SK-N-SH treated with all-trans-retinoic acid at 6 μM for 48 hours (cell line): ENCODE results near the gene SLC19A3.
"Not testable (repeated sequence)": the region's sequence is repeated elsewhere in the genome, so short reads cannot be mapped to it uniquely, and the experiment has no call there.

ENCODE experiments used
- ATAC-seq: fragments of 200-7000 bp; cut with Tn5 transposase; 3 replicates; pipeline ENCODE4 v1.9.1; 2020; ENCODE audit warnings: mild to moderate bottlenecking, moderate library complexity
- ARNTL ChIP-seq: fragments of 450-650 bp; formaldehyde crosslinking; IDR thresholded peaks from 2 replicates; pipeline ENCODE4 v1.5.0; 2020; ENCODE audit warnings: low read depth, mild to moderate bottlenecking, moderate library complexity, borderline replicate concordance
- BACH2 ChIP-seq: fragments of 250-450 bp; sonication (Bioruptor Pico); IDR thresholded peaks from 2 replicates; pipeline ENCODE4 v1.9.0; 2021; ENCODE audit warnings: mild to moderate bottlenecking, borderline replicate concordance
- CSDC2 ChIP-seq: fragments of 250-450 bp; sonication (Bioruptor Pico); IDR thresholded peaks from 2 replicates; pipeline ENCODE4 v1.5.0; 2020; ENCODE audit warnings: mild to moderate bottlenecking, moderate library complexity
- ESRRG ChIP-seq: fragments of 250-450 bp; sonication (Bioruptor Pico); IDR thresholded peaks from 2 replicates; pipeline ENCODE4 v1.6.1; 2021; ENCODE audit warnings: mild to moderate bottlenecking
- ISL1 ChIP-seq: fragments of 250-450 bp; sonication (Bioruptor Pico); IDR thresholded peaks from 2 replicates; pipeline ENCODE4 v2.1.2; 2022; ENCODE audit warnings: mild to moderate bottlenecking, moderate library complexity
- OSR1 ChIP-seq: fragments of 250-450 bp; sonication (Bioruptor Pico); IDR thresholded peaks from 2 replicates; pipeline ENCODE4 v1.8.0; 2022; ENCODE audit warnings: moderate library complexity, mild to moderate bottlenecking, inconsistent platforms
- PPARA ChIP-seq: fragments of 250-450 bp; sonication (Bioruptor Pico); IDR thresholded peaks from 2 replicates; pipeline ENCODE4 v1.5.0; 2020; ENCODE audit warnings: mild to moderate bottlenecking, borderline replicate concordance
- SNAI2 ChIP-seq: fragments of 250-450 bp; sonication (Bioruptor Pico); IDR thresholded peaks from 2 replicates; pipeline ENCODE4 v1.5.0; 2020; ENCODE audit warnings: mild to moderate bottlenecking, moderate library complexity
- TOX ChIP-seq: fragments of 250-450 bp; sonication (Bioruptor Pico); IDR thresholded peaks from 2 replicates; pipeline ENCODE4 v1.8.0; 2021; ENCODE audit warnings: mild to moderate bottlenecking, moderate library complexity, borderline replicate concordance
- ZC3H10 ChIP-seq: fragments of 250-450 bp; sonication (Bioruptor Pico); IDR thresholded peaks from 2 replicates; pipeline ENCODE4 v1.5.1; 2021; ENCODE audit warnings: mild to moderate bottlenecking, moderate library complexity
- ZFP3 ChIP-seq: fragments of 250-450 bp; sonication (Bioruptor Pico); IDR thresholded peaks from 2 replicates; pipeline ENCODE4 v1.5.0; 2020; ENCODE audit warnings: mild to moderate bottlenecking, moderate library complexity
- ZFP30 ChIP-seq: fragments of 450-650 bp; formaldehyde crosslinking; IDR thresholded peaks from 2 replicates; pipeline ENCODE4 v1.5.0; 2022; ENCODE audit warnings: mild to moderate bottlenecking, moderate library complexity
- ZNF70 ChIP-seq: fragments of 450-650 bp; formaldehyde crosslinking; IDR thresholded peaks from 2 replicates; pipeline ENCODE4 v1.5.0; 2020; ENCODE audit warnings: mild to moderate bottlenecking, moderate library complexity
- ZNF8 ChIP-seq: fragments of 450-650 bp; formaldehyde crosslinking; IDR thresholded peaks from 2 replicates; pipeline ENCODE4 v1.5.0; 2020; ENCODE audit warnings: mild to moderate bottlenecking, moderate library complexity
- TF ChIP-seq, protein P1 (sequence below): fragments of 250-450 bp; sonication (Bioruptor Pico); IDR thresholded peaks from 2 replicates; pipeline ENCODE4 v1.8.0; 2021; ENCODE audit warnings: low read depth, mild to moderate bottlenecking, moderate library complexity, borderline replicate concordance
- TF ChIP-seq, protein P2 (sequence below): fragments of 250-450 bp; sonication (Bioruptor Pico); IDR thresholded peaks from 2 replicates; pipeline ENCODE4 v1.5.1; 2021; ENCODE audit warnings: mild to moderate bottlenecking, moderate library complexity
- TF ChIP-seq, protein P3 (sequence below): fragments of 250-450 bp; sonication (Bioruptor Pico); IDR thresholded peaks from 2 replicates; pipeline ENCODE4 v1.5.0; 2020; ENCODE audit warnings: mild to moderate bottlenecking, moderate library complexity
- TF ChIP-seq, protein P4 (sequence below): fragments of 250-450 bp; sonication (Bioruptor Pico); IDR thresholded peaks from 2 replicates; pipeline ENCODE4 v1.5.1; 2020; ENCODE audit warnings: low read depth, mild to moderate bottlenecking, moderate library complexity

SLC19A3 gene

DNA sequence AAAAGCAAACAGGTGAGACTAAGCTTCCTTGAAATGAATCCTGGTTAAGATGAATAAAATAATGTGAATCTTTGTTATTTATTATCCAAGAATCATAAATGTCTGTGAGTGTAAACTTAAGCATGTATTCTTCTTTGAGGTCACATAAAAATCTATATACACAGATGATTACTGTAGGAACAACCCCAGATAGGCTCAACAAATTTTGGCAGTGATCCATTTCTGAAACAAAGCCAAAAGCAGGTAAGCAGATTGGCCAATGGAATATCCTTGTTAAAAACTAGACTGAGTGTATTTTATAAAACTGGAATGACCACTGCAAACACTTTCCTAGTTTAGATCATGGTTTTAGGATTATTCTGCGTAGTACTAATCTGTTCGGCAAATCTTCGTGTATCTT is 39.9 kb downstream of the SLC19A3 start (continued):
- TF ChIP-seq, protein P1, sequence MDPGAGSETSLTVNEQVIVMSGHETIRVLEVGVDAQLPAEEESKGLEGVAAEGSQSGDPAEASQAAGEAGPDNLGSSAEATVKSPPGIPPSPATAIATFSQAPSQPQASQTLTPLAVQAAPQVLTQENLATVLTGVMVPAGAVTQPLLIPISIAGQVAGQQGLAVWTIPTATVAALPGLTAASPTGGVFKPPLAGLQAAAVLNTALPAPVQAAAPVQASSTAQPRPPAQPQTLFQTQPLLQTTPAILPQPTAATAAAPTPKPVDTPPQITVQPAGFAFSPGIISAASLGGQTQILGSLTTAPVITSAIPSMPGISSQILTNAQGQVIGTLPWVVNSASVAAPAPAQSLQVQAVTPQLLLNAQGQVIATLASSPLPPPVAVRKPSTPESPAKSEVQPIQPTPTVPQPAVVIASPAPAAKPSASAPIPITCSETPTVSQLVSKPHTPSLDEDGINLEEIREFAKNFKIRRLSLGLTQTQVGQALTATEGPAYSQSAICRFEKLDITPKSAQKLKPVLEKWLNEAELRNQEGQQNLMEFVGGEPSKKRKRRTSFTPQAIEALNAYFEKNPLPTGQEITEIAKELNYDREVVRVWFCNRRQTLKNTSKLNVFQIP (CRISPR knock-in tag) = no peak
- no peak for TF ChIP-seq ZC3H10 (CRISPR knock-in tag)

DNA sequence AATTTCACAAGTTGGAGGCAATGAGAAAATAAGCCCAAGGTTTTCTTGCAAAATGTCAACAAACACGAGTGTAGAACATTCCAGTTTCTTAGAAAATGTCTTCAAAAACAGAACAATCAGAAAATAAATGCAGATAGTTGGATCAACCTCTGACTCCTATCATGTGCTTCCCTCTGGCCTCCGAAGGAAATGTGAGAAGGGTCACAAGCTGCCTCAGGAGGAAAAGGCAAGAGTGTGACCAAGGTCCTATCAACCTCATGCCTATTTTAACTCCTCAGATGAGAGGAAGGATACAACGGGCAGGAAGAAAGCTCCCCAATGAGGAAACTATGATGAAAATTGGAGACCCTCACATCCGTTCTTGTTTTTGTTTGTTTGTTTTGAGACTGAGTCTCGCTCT is 43.3 kb downstream of the SLC19A3 start:
- ATAC-seq = no peak
- no peak for TF ChIP-seq ISL1 (CRISPR knock-in tag)
- no peak for TF ChIP-seq TOX (CRISPR knock-in tag)
- no peak for TF ChIP-seq ZFP3 (CRISPR knock-in tag)
- no peak for TF ChIP-seq OSR1 (CRISPR knock-in tag)
- no peak for TF ChIP-seq ARNTL (CRISPR knock-in tag)
- TF ChIP-seq, protein P2, sequence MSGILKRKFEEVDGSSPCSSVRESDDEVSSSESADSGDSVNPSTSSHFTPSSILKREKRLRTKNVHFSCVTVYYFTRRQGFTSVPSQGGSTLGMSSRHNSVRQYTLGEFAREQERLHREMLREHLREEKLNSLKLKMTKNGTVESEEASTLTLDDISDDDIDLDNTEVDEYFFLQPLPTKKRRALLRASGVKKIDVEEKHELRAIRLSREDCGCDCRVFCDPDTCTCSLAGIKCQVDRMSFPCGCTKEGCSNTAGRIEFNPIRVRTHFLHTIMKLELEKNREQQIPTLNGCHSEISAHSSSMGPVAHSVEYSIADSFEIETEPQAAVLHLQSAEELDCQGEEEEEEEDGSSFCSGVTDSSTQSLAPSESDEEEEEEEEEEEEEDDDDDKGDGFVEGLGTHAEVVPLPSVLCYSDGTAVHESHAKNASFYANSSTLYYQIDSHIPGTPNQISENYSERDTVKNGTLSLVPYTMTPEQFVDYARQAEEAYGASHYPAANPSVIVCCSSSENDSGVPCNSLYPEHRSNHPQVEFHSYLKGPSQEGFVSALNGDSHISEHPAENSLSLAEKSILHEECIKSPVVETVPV (CRISPR knock-in tag) = no peak
- TF ChIP-seq BACH2 (CRISPR knock-in tag) = no peak
- TF ChIP-seq, protein P3, sequence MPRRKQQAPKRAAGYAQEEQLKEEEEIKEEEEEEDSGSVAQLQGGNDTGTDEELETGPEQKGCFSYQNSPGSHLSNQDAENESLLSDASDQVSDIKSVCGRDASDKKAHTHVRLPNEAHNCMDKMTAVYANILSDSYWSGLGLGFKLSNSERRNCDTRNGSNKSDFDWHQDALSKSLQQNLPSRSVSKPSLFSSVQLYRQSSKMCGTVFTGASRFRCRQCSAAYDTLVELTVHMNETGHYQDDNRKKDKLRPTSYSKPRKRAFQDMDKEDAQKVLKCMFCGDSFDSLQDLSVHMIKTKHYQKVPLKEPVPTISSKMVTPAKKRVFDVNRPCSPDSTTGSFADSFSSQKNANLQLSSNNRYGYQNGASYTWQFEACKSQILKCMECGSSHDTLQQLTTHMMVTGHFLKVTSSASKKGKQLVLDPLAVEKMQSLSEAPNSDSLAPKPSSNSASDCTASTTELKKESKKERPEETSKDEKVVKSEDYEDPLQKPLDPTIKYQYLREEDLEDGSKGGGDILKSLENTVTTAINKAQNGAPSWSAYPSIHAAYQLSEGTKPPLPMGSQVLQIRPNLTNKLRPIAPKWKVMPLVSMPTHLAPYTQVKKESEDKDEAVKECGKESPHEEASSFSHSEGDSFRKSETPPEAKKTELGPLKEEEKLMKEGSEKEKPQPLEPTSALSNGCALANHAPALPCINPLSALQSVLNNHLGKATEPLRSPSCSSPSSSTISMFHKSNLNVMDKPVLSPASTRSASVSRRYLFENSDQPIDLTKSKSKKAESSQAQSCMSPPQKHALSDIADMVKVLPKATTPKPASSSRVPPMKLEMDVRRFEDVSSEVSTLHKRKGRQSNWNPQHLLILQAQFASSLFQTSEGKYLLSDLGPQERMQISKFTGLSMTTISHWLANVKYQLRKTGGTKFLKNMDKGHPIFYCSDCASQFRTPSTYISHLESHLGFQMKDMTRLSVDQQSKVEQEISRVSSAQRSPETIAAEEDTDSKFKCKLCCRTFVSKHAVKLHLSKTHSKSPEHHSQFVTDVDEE (CRISPR knock-in tag) = no peak
- TF ChIP-seq ESRRG (CRISPR knock-in tag) = no peak
- no peak for TF ChIP-seq PPARA (CRISPR knock-in tag)
- no peak for TF ChIP-seq CSDC2 (CRISPR knock-in tag)
- TF ChIP-seq, all 23 proteins: peak for 0

DNA sequence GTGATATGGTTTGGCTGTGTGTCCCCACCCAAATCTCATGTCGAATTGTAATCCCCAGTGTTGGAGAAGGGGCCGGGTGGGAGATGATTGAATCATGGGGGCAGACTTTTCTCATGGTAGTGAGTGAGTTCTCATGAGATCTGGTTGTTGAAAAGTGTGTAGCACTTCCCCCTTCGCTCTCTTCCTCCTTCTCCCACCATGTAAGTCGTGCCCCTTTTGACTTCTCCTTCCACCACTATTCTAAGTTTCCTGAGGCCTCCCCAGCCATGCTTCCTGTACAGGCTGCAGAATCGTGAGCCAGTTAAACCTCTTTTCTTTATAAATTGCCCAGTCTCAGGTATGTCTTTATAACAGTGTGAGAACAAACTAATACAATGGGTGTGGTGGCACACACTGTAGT is 44.2 kb downstream of the SLC19A3 start:
- ATAC-seq = not testable (repeated sequence)

DNA sequence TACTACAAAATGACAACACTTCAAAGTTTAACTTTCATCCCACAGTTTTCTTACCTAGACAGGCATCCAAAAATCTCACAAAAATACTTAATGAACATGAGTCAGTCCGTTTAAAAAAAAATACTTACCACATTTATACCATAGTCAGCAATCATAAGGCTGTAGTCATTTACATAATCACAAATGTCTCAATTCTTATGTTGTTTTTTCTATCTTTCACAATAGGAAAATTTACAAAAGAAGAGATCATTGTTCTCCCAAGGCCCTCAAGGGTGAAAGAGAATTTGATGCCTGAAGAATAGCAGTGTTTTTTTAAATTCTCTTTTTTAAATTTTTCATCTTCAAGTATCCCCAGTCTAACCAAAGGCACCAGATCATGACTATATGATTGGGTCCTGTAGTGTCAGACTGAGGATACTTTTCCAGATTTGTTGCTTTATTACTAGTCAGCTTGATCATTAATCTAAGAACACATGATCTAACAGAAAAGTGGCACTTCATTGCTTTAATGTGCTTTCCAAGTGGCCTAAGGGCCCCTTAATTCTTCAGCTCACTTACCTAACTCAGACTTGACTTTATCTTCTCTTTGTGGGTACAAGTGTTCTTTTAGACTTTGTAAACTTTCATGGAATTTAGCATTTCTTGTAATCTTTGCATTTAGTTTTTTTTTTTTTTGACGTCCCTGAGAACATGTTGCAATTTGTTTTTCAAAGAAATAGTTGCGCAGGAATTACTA is 46.5 kb downstream of the SLC19A3 start:
- no peak for ATAC-seq
- TF ChIP-seq ZNF70 (no peak), SNAI2 (CRISPR knock-in tag) (no peak), ZNF8 (CRISPR knock-in tag) (no peak), ZFP30 (CRISPR knock-in tag) (no peak), ISL1 (CRISPR knock-in tag) (no peak)
- TF ChIP-seq, protein P4, sequence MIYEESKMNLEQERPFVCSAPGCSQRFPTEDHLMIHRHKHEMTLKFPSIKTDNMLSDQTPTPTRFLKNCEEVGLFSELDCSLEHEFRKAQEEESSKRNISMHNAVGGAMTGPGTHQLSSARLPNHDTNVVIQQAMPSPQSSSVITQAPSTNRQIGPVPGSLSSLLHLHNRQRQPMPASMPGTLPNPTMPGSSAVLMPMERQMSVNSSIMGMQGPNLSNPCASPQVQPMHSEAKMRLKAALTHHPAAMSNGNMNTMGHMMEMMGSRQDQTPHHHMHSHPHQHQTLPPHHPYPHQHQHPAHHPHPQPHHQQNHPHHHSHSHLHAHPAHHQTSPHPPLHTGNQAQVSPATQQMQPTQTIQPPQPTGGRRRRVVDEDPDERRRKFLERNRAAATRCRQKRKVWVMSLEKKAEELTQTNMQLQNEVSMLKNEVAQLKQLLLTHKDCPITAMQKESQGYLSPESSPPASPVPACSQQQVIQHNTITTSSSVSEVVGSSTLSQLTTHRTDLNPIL (CRISPR knock-in tag) = no peak

DNA sequence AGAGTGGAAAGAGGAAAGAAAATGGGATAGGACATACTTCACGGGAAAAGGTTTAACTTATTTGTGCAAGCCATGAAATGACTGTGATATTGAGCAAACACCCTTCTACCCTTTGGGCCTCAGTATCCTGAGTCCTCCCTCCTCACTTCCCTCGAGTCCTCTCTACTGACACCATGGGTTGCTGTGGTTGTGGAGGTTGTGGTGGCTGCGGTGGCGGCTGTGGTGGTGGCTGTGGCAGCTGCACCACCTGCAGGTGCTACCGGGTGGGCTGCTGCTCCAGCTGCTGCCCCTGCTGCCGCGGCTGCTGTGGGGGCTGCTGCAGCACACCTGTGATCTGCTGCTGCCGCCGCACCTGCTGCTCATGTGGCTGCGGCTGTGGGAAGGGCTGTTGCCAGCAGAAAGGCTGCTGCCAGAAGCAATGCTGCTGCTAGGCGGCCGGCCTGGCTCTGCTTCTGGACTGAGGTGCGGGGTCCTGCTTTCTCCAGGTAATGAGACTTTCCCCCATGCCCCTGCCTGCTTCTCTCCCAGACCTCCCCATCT is 51.1 kb downstream of the SLC19A3 start, which contains the start of gene SCYGR5:
TSS of gene SCYGR5 (plus strand) at position 174 of the 540 bp plus-strand sequence. CDS start at position 174, 0 bp downstream.
- ATAC-seq = not testable (repeated sequence)
